MM.1S (cell line): ENCODE measurements around the gene GRIN3B.

Source experiments
- CTCF ChIP-seq: fragments of 300-600 bp; sonication (generic); IDR thresholded peaks from 2 replicates; pipeline ENCODE4 v1.5.1; 2016; ENCODE audit warnings: antibody characterized with exemption, low read length, mixed read lengths
- EZH2 ChIP-seq: fragments of 300-600 bp; sonication (generic); optimal IDR thresholded peaks from 2 replicates; pipeline ENCODE3; 2017; ENCODE audit warnings: low read depth, mild to moderate bottlenecking, antibody characterized with exemption, low read length, mixed read lengths
- EZH2phosphoT487 ChIP-seq: fragments of 300-600 bp; sonication (generic); IDR thresholded peaks from 2 replicates; pipeline ENCODE4 v1.6.1; 2018; ENCODE audit warnings: antibody characterized with exemption, low read length

DNA sequence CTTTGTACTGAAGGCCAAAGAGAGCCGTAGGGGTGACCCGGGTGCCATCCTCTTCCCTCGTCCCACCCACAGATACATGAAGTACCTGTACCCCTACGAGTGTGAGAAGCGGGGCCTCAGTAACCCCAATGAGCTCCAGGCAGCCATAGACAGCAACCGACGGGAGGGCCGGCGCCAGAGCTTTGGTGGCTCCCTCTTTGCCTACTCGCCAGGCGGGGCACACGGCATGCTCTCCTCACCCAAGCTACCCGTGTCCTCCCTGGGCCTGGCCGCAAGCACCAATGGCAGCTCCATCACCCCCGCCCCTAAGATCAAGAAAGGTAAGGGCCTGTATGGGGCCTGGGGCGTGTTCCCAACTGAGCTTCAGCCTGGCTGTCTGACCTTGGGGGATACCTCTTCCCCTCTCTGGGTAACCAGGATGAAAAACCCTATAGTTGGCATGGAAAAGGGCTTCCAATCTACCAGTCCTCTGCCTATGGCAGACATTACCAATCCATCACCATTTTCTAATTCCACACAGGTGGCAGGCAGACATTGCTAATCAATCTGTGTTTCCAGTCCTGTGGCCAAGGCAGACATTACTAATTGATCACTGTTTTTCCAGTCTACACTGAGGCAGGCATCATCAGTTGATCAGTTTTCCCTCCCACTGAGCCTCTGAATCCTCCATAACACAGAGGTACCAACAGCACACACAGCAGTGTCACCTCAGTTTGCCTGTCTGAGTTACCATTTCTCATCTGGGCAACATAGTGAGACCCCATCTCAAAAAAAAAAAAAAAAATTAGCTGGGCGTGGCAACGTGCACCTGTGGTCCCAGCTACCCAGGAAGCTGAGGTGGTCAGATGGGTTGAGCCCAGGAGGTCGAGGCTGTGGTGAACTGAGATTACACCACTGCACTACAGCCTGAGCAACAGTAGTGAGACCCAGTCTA lies 35.2 kb upstream of the GRIN3B start:
- TF ChIP-seq CTCF (no peak), EZH2phosphoT487 (no peak), EZH2 (no peak)
